Putamen (tissue), 1 donor: ENCODE data around the gene GSTM5.
"Not testable (repeated sequence)": the region's sequence is repeated elsewhere in the genome, so short reads cannot be mapped to it uniquely, and the experiment has no call there.

Source experiments
- DNase-seq: peaks from one replicate; pipeline ENCODE4 v3.0.0-alpha.2; 2016; ENCODE audit warnings: low spot score

The GSTM5 gene

GRCh38 chr1:109761227-109762038 lies 49.4 kb downstream of the GSTM5 start:
- DNase-seq = no peak

- DNase-seq = no peak
These were observed 50.1 kb downstream of the GSTM5 start for GRCh38 chr1:109762039-109762585.

GRCh38 chr1:109762821-109763645 lies 51.0 kb downstream of the GSTM5 start:
- no peak for DNase-seq

- DNase-seq = no peak
These were observed 51.8 kb downstream of the GSTM5 start, which contains the start of gene EPS8L3 for GRCh38 chr1:109763646-109764415. Gene EPS8L3 (minus strand): TSS chr1:109763923. CDS start chr1:109761749, 2,174 bp downstream.

- DNase-seq = no peak
These were observed 52.8 kb downstream of the GSTM5 start for GRCh38 chr1:109764561-109765482.

- no peak for DNase-seq
These were observed 53.4 kb downstream of the GSTM5 start for GRCh38 chr1:109765483-109765815.

GRCh38 chr1:109765896-109766615 lies 54.0 kb downstream of the GSTM5 start:
- DNase-seq = no peak

GRCh38 chr1:109766991-109767636 lies 55.1 kb downstream of the GSTM5 start:
- not testable (repeated sequence) for DNase-seq
